GM18499 (cell line): ENCODE data around the gene ECEL1.

Source experiments
- ATAC-seq: cut with Tn5 transposase; IDR thresholded peaks from one replicate; pipeline ENCODE4 v1.9.1; 2021; ENCODE audit warnings: moderate number of reproducible peaks; ENCODE audit not compliant: insufficient read depth, unreplicated experiment

Gene ECEL1

DNA sequence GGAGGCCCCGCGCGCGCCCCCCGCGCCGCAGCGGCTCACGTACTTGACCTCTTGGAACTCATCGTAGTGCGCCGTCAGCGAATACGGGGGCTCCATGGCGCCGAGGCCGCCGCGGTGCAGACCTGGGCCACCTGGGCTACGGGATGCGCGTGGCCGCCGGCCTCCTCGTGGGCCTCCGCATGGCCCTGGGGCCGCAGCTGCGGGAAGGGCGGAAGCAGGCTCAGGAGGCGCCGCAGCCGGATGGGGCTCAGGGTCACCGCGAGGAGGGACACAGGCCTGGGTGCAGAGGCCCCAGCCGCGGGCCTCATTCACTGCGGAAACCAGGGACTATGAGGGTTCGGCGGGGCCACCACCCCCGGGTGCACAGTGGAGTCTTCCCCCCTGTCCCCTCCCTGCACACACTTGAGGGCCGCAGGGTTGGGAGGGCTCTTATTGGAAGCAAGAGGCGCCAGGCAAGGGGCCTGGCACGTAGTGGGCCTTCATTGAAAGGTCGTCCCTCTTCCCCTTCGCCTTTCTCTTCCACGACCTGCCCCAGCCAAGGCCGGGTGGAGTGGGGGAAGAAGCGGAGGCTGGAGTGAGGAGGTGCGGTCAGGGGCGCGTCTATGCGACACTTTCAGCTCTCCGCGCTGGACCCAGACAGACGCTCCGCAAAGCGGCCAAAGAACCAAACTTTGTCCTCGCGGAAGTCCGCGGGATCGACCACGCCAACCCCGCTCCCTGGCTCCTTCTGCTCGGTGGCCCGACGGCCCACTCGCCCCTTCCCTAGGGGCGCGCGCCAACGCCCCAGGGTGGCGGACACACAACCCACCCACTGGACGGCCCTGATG lies 863 bp downstream of the ECEL1 start:
- no peak for ATAC-seq

DNA sequence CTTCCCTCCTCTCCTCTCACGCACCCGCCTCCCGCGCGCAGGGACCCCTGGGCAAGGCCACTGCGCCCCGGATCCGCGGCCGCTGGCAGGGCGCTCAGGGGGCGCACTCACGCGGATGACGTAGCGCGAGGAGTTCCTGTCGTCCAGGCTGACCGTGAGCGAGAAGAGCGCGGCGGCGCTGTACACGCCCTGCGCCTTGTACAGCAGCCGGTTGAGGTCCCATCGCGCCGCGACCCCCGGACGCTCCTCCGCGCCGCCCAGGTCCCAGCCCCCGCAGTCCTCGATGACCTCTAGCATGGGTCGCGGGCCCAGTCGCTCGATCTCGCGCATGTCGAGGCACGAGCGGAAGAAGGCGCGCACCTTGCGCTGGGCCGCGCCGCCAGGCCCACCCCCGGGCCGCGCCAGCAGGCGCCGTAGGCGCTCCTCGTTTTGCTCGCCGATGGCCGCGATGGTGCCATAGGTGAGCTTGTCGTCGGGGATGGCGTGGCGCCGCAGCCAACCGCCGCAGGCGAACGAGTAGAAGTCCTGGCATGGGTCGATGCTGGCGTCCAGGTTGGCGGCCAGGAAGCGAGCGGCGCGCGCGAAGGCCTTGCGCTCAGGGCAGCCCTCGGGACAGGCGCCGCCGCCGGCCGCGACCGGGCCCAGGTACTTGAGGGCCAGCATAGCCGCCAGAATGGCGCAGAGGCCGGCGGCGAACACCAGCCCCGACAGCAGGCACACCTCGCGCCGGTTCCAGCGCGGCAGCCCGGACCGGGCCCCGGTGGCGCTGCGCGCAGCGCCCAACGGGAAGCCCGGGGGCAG lies 1.7 kb downstream of the ECEL1 start:
- no peak for ATAC-seq

DNA sequence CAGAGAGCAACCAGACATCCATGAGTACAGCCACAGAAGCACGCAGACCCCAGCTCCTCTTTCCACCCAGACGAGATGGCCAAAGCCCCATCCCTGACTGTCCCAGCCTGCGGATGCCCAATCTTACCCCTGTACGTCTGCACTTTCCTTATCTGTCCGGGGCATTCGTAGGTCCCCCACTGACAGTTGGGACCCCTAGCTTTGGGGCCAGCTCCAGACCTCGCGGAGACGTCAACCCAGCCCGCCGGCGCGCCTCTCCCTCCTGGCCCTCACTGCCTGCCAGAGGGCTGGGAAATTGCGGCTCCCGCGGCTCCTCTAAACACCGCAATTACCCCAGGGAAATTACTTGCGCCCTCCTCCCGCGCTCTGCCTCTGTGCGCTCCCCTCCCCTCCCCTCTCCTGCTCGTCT lies 2.3 kb downstream of the ECEL1 start:
- no peak for ATAC-seq

DNA sequence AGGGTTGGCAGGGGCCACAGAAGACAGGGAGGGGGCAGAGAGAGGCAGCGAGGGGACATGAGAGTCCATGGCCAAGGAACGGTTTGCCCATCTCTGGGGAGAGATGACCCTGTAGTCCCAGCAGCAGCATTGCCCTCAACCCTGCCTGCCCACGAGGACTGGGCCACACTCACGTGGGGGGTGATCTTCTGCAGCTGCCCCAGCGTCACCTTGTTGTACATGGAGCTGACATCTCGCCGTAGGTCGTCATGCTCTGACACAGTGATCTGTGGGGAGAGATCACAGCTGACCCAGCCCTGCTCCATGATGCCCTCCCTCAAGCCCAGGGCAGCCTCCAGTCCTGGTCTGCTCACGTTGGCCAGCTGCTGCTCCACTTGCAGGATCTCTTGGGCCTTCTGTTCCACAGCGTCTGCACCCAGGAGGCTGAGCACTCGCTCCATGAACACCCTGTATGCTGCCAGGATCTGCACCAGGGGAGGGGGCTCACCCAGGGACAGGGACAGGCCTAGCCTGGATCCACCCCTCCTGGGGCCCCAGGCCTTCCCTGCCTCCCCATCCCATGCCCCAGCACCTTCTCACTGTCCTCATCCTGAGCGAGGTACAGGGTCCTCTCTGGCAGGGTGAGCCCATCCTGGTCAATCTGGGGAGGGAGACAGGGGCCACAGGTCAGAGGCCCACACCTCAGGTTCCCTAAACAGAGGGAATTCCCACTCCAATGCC lies 2.8 kb downstream of the ECEL1 start:
- no peak for ATAC-seq

DNA sequence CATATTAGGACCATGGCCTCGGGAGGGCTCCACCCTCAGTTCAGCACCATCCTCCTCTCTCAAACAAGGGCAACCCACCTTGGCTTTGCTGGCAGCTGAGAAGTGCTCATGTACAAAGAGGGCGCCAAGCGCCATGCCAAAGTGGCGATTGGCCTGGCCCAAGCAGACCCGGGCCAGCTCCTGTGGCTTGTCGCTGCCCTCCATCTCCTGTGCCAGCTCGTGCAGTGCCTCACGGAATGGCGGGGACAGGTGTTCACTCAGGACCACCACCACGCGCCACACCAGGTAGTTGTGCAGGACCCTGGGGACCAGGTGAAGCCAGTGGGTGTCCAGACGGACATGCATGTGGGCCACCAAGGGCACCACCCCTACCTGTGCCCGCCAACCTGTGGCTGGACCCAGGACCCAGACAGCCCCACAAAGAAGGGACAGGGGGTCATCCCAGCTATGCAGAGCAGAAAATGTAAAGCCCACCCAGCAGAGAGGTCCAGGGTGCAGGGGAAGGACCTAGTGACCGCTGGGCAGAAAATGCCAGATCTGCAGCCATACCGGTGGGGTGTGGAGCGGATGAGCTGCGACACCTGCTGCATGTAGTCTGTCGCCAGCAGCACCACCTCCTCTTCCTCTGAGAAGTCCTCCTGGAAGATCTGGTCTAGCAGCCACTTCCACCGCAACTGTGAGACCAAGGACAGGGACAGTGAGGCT lies 3.6 kb downstream of the ECEL1 start:
- ATAC-seq, result no peak

DNA sequence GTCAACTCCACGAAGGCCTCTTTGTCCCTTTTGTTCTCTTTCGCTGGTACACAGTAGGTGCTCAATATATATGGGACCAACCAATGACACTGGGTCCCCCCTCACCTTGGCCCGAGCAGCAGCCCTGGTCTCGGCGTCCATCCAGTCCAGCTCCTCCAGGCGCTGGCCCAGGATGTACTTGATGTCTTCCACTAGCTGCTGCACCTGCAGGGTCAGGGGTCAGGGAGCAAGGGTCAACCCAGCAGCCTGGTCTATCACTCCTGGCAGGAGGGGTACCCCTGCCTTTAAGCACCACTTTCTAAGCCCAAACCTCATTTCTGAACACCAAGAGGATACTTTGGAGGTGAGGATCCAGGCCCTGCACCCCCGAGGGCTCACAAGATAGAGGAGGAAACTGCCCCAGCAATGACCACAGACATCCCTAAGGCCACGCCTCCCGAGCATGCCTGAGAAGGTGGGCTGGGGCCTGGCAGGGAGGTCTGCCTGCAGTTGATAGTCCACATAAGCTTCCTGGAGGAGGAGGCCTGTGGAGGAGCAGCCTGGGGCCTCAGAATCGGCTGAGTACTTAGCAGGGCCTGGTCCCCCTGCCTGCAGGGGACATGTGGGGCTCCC lies 4.2 kb downstream of the ECEL1 start:
- no peak for ATAC-seq

DNA sequence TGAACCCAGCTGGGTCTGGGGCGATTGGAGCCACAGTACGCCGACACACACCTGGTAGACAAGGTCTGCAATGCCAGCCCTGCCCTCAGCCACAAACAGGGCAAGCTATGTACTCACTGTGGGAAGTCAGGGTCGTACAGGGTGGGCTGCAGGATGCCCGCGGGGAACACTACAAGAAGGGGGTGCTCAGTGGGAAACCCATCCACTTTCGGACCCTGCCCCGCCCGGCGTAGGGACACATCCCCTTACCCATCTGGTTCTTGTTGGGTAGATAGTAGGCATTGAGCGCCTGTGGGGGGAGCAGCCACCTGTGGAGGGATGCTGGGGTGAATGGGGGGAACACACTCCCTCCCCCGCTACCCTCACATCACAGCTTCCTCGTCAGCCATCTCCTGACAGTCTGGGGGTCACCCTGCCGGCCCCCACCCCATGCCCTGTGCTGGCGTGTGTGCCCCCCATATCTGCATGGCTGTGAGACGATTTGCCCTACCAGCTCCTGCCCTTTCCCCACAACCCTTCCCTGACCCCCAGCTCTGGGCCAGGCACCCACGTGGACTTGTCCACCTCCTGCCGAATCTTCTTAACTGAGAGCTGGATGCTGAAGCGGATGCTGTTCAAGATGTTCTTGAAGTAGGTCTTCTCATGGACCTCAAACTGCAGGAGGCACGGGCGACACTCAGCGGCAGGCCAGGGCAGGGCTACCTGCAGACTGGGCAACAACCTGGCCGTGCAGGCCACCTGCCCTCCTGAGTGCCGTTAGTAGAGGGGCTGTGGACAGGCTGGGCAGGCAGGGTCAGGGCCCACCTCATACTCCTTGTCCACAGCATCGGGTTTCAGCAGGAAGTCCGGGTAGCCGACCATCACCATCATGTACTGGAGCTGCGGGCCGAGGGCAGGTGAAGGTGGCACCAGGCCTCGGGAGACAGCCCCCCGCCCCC lies 5.1 kb downstream of the ECEL1 start:
- ATAC-seq, result no peak

DNA sequence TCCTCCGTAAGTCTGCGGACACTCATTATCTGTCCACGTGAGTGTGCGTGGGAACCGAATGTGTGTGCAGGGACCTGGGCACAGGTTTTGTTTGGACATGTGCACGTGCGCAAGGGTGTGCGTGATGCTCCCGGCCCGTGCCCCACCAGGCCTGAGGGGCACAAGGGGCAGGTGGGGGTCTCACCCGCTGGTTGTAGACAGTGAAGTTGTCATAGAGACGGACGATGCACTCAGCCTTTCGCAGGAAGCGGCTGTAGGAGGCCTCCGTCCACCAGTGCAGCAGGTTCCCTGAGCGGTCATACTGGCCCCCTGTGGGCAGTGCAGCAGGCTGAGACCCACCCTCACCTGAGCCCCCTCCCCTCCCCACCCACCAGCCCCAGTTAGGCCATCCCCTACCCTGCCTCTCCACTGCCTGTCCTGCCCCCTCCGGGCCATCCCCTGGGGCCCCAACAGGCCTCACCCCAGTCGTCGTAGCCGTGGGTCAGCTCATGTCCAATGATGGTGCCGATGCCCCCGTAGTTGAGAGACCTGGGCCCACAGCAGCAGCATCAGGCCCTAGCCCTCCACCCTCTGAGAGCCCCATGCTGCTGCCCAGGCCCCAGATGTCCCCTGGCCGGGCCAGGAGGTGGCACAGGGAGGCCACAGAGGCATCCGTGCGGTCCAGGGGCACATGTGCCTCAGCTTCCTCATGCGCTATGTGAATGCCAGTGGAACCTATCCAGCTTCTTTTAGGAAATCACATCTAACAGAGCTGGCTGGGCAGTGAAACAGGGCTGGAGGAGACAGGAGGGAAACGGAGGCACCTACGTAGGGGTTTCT lies 6.1 kb downstream of the ECEL1 start:
- no peak for ATAC-seq

DNA sequence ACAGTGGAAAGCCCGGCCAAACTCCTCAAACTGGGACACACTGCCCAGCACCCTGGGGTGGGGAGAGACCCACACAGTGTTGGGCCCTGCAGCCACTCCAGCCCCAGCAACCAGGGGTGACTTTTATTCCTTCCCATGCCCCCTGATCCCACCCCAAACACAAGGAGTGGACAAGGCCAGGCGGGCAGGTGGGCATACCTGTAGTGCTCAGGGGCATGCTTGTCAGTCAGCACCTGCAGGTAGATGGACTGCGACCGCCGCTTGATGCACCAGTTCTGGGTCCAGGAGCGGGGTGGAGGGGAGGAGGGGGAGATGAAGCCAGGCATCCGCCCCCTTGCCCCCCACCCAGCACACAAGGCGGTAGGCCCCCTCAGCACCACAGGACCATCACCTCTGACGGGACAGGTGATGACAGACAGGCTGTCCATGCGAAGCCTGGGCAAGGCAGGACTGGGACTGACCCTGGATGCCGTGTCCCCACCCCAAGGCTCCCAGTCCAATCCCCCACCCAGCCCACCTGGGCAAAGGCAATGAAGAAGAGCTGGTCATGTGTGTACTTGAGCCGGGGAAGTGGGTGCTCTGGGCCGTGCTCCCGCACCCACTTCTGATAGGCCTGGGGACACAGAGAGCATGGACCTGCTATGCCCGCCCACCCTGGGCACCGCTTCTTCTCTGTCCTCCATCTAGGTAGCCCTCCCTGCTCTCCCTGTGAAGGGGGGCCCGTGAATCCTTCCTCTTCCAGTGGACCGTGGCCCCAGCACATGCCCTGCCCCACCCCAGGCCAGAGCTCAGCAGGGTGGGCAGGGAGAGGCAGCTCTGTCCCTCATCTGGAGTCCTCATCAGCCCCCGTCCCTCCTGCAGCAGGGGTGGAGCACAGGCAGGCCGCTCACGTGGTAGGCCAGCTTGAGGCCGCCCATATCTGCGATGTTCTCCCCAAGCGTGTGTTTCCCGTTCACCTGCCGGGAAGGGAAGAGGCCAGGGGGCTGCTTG lies 7.1 kb downstream of the ECEL1 start:
- ATAC-seq, result no peak

DNA sequence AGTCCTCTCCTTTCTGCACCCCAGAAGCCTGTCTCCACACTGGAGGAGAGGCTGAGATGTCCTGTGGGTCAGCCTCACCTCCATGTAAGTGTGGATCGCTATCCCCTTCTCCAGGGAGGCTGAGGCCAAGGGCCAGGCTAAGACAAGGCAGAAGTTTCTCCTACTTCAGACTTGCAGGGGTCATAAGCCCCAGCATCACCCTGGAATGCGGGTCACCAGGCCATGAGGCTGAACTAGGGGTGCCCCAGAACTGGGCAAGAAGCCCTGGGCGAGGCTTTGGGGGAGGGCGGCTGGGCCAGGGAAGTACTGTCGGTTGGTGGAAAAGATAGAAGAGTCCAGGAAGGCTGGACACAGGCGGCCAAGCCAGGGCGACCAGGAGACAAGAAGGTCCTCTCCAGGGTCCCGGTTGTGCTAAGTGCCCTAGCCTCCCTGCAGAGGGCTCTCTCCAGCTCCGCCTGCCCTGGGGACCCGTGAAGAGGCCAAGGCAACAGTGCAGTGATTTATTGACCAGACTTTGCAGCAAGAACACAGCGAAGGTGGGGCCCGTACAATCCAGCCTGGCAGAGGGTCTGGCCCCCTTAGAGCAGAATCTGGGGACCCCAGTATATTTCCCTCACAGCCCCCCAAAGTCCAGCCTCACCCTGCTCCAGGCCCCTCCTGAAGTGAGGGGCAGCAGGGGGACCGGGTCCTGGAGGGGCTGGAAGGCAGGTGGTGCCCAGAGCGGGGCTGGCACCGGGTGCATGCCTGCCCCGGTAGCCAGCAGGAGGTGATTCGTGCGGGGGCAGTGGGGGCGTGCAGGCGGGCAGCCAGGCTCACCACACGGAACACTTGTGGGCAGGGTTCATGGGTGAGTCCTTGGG lies 8.1 kb downstream of the ECEL1 start:
- no peak for ATAC-seq

DNA sequence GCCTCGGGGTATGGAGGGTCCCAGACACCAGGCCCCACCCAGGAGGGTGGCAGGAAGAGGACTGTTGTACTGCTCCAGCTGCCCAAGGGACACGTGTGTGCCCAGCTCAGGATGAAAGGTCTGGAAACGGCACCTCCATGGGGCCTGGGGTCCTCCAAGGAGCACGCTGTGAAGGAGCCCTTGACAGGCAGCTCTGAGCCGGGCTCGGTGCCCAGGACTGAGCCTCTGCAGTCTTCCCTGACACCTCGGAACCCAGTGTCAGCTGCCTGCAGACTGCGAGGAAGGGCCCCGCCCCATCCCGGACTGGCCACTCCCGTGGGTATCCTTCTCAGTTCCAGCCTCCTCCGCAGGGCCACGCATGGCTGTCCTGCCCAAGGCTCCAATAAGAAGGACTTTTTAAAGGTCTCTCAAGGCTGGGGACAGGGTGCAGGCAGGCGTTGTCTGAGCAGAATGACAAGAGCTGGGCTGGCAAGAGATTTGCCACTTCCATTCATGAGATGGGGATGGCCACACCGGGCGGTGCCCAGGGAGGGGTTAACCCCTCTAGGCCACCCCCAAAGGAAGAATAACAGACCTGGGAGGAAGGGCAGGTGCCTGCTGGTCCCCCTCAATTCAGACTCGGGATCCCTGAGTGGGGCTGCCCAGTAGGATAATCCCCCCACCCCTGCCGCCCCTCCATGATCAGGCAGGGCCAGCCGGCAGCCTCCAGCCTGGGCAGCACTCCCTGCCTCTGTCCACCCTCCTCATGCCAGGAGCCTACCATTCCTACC lies 8.9 kb downstream of the ECEL1 start:
- ATAC-seq, result no peak

DNA sequence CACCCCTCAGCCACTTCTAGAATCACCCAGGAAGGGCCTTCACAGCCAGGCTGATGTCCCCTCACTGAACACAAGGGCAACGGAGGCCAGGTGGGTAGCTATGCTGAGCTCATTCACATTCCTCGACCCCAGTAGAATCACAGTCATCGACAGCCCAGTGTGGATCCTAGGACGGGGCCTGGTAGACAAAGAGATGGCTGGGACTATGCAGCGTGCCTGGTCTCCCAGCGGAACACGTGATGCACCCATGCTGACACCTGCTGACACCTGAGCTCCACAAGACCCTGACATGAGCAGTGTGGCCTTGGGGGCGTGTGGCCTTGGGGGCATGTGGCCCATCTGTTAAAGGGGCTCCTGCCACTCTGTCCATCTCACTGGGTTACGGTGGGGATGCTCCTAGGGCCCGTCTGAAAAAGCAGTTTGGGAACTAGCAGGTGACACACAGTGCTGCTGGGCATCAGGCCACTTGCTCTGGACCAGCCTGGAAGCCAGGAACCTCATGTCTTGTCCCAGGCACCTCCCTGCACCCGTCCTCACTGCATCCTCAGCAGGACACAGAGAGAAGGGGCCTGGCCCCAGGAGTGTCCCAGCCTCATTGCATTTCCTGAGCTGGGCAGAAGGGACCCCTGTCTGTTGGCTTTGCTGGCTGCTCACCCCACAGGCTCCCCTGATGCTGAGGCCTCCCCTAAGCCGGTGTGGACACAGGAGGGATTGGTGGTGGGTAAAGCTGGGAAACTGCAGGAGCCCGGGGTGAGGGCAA lies 9.7 kb downstream of the ECEL1 start:
- no peak for ATAC-seq

DNA sequence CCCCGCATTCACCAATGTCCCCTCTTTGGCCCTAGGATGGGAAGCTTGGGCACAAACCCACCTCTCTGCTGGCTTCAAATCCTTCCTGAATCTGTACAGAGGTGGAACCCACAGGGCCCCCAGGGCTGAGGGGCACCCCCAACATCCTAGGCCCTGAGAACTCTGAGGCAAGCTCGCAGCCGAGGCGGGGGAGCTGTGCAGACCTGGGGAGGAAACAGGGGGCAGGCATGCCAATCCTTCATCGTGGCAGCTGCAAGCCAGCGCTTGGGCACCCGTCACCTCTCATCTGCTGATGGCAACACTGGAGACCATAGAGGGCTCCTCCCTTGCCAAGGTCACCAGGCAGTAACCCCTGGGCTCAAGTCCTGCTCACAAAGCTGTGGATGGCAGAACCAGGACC lies 10.8 kb downstream of the ECEL1 start:
- ATAC-seq, result no peak

DNA sequence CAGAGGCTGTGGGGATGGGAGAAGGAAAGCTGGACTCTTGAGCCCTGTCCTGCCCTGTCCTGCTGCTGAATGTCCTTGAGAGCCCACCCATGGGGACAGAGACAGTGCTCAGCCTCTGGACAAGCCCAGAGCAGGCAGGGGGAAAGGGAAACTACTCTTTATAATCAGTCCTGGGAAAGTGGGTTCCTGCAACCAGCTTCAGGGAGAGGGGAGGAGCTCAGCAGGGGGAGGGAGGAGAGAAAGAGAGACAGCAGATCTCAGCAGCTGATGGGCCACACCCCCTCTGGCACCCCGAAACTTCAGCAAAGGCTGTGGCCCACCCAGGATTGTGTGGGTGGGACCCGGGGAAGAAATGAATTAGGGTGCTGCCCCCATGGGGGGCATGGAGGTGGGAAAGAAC lies 11.6 kb downstream of the ECEL1 start:
- no peak for ATAC-seq

DNA sequence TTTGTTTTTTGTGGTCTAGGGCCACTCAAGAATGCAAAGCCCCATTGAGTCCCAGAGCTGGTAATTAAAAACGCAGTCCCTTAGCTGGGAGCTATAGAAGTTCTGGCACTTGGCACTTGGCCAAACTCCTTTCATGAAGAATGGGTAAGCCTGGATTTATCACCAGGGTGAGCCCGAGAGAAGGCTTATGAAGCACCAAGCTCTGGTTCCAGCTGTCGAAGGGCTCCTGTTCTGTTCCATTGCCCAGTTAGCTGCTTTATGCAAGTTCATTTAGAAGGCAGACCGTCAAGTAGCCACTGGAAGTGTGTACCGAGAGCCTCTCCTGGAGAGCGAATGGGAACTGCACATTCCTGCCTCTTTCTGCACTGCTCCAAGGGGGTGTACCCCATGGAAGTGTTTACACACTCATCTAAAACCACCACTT lies 14.2 kb downstream of the ECEL1 start:
- ATAC-seq, result no peak
